NCI-H510A treated with DMSO at 0.1 percent for 48 hours (cell line): ENCODE results near the gene OAS1.
A peak's percentile ranks its signal among the peaks of the same experiment; 100 is the strongest.
"Not testable (repeated sequence)": the region's sequence is repeated elsewhere in the genome, so short reads cannot be mapped to it uniquely, and the experiment has no call there.

Experiments
- DNase-seq: peaks from one replicate; lab custom pipeline; 2025; lab: John Stamatoyannopoulos, UW

OAS1 gene

DNA sequence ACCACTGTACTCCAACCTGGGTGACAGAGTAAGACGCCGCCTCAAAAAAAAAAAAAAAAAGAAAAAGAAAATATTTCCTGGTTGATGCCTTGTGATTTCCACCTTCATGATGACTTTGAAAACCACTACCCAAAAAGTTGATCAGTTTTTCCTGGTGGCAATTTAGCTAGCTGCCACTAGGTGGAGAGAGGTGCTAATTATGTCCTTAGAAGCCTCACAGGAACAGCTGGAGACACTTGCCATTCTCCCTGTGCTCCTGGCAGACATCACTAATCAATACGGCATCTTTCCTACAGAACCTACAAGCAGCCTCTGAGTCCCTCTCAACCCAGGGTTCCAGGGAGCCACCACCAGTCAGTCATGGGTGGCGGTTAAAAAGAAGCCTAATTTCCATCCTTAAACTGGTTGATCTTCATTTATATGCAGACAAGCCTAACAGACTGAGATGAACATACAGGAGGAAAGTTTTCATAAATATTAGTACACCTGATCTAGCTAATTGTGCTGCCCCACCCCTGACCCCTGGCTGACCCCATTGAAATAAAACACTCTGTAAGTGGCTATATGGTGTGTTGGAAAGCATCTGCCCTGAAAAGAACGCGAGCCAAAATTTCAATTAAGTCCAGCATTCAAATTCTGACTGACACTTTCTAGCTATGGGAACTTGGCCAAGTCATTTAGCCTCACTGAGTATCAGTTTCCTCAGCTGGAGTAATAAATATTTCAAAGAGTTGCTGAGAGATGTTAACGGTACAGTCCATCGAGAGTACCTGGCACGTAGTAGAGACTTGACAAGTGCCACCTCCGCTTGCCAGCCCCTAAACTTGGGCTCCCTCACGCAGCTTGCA, 6.2 kb upstream of the OAS1 start:
- peak; percentile 77 for DNase-seq

GRCh38 chr12:112901271-112901670, 5.5 kb upstream of the OAS1 start:
- peak; percentile 14 for DNase-seq

DNA sequence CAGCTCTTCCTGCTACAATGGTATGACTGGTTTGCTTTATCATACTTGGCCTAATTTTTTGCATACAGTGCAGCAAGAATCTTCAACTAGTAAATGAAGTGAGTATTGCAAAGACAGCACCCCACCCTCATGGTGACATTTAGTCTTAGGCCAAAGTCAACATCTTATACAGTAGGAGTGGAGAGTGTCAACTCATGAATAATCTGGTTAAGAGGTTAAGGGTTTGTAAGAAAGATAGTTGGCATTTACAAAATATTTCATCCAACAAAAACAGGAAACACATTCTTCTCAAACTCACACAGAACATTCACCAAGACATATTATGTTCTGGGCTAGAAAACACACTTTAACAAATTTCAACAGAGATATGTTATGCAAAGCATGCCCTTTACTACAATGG, 2.2 kb upstream of the OAS1 start:
- DNase-seq, result no peak

GRCh38 chr12:112905451-112906089, 1.2 kb upstream of the OAS1 start:
- peak; percentile 2 for DNase-seq

GRCh38 chr12:112907415-112908157, 824 bp downstream of the OAS1 start:
- no peak for DNase-seq

DNA sequence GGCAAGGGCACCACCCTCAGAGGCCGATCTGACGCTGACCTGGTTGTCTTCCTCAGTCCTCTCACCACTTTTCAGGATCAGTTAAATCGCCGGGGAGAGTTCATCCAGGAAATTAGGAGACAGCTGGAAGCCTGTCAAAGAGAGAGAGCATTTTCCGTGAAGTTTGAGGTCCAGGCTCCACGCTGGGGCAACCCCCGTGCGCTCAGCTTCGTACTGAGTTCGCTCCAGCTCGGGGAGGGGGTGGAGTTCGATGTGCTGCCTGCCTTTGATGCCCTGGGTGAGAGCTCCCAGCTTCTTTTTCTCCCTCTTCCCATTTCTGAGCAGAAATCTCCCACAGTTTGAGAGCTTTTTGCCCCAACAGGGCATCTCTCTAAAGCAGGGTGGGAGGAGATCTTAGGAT, 1.8 kb downstream of the OAS1 start:
- no peak for DNase-seq

DNA sequence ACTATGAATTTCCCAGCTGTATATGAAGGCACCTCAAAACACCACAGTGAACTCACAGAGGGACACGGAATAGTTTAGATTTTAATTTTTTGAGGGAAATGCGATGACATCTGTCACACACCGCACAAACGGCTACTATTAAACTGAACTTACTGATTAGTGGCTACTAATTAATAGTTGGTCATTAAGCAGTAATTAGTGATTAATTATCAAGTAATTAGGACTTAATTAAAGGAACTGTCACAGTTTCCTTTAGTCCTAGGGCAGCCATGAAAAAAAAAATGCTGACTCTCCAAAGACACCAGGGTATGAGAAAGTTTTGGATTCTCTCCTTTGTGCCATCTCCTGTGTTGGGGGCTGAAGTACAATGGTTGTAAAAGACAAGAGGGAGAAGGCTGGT, 2.9 kb downstream of the OAS1 start:
- no peak for DNase-seq

DNA sequence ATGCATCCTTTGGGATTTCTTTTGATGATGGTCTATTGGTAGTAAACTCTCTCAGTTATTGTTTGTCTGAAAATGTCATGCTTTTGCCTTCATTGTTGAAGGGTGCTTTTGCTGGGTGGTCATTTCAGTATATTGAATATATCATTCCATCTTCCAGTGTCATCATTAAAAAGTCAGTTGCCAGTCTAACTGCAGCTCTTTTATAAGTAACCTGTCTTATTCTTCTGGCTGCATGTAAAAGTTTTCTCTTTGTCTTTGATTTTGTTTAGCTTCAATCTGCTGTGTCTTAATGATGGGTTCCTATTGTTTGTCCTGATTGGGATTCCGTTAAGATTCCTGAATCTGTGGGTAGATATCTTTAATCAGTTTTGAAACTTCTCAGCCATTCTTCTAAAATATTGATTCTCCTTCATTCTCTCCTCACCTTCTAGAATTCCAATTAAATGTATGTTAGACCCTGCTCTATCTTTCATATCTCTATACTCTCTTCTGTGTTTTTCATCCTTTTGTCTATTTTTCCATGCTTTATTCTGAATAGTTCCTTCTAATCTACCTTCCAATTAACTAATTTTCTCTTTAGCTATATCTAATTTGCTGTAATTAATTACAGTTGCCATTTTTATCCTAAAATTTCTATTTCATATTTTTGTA, 6.4 kb downstream of the OAS1 start:
- no peak for DNase-seq

GRCh38 chr12:112913888-112914287, 7.1 kb downstream of the OAS1 start:
- not testable (repeated sequence) for DNase-seq

DNA sequence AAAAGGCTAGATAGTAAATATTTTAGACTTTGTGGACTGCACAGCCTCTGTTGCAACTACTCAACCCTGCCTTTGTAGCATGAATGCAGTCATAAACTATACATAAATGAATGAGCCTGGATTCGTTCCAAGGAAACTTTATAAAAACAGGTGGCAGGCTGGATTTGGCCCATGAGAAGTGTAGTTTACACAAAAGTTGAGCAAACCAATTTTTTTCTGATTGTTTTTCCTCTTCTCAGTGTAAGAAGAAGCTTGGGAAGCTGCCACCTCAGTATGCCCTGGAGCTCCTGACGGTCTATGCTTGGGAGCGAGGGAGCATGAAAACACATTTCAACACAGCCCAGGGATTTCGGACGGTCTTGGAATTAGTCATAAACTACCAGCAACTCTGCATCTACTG, 9.5 kb downstream of the OAS1 start:
- no peak for DNase-seq

- DNase-seq, result no peak
These were observed 12.4 kb downstream of the OAS1 start for GRCh38 chr12:112919121-112919520.

GRCh38 chr12:112924986-112925385, 18.2 kb downstream of the OAS1 start:
- no peak for DNase-seq

- peak; percentile 13 for DNase-seq
These were observed 19.8 kb downstream of the OAS1 start for GRCh38 chr12:112926416-112927033.

DNA sequence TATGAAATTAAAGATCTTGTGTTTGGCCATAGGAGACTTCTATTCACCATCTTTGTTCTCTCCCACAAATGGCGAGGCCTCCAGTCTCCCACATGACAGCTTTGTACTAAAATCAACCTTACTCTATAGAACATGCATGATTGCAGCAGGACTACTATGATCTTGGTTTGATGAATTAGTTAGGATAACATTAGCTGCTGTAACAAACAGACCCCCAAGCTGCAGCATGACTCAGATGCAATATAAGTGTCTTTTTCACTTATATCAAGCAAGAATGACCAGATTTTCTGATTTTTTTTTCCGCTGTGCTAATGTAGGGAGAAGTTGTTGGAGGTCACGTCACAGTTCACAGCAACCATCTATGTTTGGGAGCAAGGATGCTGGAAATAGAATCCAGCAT, 20.7 kb downstream of the OAS1 start:
- no peak for DNase-seq

GRCh38 chr12:112927925-112928324, 21.2 kb downstream of the OAS1 start:
- no peak for DNase-seq

- no peak for DNase-seq
These were observed 22.2 kb downstream of the OAS1 start for GRCh38 chr12:112928978-112929377.

DNA sequence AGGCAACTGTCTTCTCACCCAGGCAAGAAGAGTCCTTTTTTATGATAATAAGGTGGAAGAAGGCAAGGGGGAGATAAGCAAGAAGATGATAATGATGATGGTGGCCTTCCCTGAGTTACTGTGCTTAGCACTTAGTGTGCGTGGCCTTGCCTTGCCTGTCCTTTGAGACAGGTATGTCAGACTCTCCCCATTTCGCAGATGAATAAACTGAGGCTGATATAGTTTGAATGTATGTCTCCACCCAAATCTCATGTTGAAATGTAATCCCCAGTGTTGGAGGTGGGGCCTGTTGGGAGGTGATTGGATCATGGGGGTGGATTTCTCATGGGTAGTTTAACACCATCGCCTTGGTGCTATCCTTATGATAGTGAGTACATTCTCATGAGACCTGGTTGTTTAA, 23.0 kb downstream of the OAS1 start:
- DNase-seq, result no peak

GRCh38 chr12:112930350-112930749, 23.6 kb downstream of the OAS1 start:
- no peak for DNase-seq

DNA sequence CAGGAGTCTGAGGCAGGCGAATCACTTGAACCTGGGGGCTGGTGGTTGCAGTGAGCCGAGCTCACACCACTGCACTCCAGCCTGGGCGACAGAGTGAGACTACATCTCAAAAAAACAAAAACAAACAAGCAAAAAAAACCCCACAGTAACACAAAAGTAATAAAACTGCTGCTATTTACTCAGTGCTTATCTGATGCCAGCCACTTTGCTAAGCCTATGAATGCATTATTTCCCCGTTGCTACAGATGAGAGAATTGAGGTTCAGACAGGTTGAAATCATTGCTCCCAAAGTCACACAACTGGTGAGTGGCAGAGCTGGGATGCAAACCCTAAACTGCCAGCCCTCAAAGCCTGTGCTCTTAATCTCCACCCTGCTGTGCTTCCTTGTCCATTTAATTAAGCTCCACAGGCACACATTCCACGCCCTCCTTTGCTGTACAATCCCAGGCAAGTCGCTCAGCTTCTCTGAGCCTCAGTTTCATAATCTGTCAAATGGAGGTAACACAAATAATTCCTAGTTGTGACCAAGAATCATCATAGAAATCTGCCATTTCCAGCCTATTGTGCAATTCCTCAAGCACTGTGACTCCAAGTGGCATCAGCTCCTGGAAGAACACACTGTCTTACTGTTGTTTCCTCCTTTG, 25.8 kb downstream of the OAS1 start:
- no peak for DNase-seq

- DNase-seq, result no peak
These were observed 26.4 kb downstream of the OAS1 start for GRCh38 chr12:112933129-112933505.

DNA sequence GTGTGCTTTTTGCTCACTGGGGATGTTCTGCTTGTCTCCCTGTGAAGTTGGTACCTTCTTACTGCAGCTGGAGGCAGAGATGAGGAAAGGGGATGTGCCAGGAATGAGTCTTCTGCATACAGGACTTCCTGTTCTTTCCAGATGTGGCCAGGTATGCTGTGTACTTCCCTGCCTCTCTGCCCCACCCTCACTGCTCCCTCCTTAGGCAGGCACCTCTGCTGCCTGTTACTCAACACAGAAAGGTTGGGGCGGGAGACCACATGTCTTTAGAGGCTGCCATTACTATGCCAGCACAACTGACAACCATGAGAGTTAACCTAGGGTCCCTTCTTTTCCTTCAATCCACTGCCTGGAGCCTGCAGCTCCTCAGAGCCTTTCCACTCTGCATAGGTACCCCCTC, 29.5 kb downstream of the OAS1 start:
- DNase-seq, result no peak

GRCh38 chr12:112936927-112937326, 30.2 kb downstream of the OAS1 start:
- peak; percentile 34 for DNase-seq
